NCI-H146 treated with DMSO at 0.1 percent for 48 hours (cell line): Measurements from ENCODE around the gene MAML1.

Experiments
- DNase-seq: peaks from one replicate; lab custom pipeline; 2025; ENCODE audit not compliant: unreplicated experiment; lab: John Stamatoyannopoulos, UW

MAML1 gene

DNA sequence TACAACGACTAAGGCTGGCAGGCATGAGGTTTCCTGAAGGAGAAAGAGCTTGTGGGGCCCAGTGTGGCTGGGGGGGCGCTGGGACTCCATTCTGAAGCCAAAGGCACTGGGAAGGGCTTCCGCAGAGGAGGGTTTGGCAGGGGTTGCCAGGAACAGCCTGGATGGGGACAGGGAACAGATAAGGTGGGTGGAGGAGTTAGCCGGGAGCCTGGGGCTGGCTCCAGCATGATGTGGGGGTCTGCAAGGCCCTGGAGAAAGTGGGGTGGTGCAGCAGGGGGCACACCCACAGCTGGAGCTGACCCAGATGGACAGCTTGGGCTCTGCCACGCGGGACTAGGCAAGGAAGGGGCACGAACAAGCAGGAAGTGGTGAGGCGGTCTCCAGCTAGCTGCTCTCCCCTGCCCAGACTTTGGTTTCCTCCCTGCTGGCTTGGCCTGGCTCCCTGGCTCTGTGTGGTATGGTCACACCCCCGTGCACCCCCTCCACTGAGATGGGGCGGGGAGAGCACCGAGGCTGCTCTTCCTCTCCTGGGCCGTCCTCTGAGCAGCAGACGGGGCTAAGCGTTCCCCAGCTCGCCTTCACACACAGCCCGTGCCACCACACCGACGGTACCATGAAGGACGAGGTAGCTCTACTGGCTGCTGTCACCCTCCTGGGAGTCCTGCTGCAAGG, 61.0 kb downstream of the MAML1 start, which contains the start of gene LTC4S:
Gene LTC4S, plus strand, starts transcription at position 519 of the 672 bp plus-strand sequence. Its CDS starts 95 bp downstream, at position 614.
- no peak for DNase-seq

DNA sequence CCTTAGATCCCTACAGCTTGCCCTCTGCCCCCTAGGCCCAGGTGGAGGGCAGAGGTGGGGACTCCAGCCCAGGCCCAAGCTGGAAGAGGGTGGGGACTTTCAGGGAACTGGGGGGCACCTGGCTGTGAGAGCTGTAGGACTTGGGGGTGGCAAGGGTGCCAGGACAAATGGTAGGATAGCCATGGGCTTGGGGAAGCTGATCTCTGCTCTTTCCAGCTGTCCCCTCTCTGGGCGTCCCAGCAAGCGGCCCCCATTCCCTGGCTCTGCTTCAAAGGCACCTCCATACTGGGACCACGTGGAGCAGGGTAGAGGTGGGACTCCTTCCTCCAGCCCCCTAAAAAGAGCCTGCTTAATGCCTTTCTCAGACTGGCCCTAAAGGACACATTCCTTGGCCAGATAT, 61.5 kb downstream of the MAML1 start:
- DNase-seq: no peak

DNA sequence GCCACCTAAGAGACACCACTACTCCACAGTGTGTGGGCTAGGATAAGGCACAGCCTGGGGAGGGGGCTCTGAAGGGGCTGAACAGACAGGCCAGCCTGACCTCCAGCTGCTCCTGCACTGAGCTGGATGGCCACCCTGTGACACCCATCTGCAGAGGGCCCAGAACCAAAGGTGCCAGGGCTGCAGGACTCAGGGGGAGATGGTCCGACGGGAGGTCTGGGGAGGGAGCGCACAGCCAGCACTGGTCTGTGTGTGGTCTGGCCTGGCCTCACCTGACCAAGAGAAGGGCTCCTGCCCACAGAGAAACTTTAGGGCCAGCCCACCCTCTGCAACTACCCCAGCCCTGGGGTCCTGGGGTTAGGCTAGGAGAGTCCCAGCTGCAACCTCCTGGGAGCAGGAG, 62.0 kb downstream of the MAML1 start:
- no peak for DNase-seq

DNA sequence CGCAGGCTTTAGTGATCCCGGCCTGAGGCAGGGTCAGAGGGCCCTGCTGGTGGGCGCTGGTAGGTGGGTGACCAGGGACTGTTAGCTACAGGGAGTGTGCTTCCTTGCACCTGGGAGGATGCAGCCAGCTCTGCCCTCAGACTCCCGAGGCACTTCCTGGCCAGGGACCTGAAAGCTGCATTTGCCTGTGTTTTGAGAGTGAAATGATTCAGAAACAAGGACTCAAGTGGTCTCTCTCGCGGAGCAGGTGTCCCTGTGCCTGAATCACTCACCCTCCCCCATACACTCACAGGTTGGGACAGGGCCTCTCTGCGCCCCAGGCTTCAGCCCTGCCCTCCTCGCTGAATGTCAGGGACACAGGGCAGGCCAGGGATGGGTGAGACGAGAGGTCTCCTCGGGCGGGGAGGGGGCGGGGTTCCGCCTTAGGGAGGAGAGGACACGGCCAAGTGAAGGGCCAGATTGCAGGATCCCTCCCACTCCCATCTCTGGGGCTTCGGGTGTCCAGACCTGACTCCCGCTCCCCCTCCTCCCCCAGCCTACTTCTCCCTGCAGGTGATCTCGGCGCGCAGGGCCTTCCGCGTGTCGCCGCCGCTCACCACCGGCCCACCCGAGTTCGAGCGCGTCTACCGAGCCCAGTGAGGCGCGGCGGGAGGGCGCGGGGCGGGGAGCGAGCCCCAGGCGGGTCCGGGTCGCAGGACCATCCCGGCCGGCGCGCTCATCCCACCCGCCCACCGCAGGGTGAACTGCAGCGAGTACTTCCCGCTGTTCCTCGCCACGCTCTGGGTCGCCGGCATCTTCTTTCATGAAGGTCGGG, 62.6 kb downstream of the MAML1 start:
- DNase-seq: peak; percentile 3

DNA sequence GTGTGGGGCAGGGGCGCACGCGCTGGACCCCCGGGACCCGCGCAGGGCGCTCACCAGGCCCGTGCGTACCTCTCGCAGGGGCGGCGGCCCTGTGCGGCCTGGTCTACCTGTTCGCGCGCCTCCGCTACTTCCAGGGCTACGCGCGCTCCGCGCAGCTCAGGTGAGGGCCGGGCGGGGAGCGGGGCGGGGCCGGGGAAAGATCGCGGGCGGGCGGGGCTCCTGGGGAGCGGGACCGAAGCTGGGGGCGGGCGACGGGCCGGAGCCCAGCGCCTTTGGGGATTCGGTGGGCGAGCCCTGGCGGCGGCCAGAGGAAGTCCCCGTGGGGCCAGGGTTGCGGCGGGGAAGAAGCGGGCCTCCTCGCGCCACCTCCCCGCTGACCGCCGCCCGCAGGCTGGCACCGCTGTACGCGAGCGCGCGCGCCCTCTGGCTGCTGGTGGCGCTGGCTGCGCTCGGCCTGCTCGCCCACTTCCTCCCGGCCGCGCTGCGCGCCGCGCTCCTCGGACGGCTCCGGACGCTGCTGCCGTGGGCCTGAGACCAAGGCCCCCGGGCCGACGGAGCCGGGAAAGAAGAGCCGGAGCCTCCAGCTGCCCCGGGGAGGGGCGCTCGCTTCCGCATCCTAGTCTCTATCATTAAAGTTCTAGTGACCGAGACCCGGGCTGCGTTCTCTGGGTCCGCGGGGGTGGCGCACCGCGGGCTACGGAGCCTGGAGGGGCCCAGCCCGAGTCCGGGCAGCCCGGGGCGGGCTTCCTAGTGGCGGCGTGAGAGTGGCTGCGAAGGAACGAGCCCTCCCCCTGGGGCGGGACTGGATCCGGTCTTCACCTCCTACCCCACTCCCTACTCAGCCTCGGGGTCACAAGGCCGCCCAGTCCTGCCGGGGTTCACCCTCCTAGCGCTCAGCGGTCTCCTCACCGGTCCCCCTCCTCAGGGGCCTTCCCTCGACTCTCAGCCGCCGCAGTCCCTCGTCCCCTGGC, 63.5 kb downstream of the MAML1 start:
- DNase-seq: peak; percentile 45

DNA sequence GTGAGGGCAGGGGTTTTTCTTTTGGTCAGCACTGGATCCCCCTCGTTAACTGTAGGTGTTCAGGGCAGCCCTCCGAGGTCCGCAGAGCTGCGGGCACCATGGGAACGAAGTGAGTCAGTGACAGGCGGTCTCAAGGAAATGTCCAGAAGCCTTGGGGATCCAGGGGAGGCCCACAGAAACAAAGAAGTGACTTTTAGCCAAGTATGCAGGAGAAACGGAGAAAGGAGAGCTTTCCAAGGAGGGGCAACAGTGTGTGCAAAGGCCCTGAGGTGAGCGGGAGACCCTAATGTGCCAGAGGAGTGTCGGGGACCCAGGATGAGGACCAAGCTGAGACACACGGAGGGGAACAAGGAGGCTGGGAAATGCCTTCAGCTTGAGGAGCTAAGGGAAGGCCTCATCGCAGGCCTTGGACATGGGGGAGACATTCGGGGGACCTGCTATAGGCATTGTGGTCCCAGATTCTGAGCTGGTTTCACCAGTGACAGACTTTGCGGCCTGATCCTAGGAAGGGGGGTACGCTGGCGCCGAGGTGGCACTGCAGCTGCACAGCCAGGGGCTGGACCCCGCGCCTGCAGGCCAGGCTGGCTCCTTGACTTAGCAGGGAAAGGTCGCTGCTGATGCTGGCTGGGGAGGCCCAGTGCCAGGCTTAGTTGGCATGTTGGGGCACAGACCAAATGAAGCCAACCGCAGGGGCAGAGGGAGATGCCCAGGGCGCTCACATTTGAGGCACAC, 64.4 kb downstream of the MAML1 start:
- no peak for DNase-seq

DNA sequence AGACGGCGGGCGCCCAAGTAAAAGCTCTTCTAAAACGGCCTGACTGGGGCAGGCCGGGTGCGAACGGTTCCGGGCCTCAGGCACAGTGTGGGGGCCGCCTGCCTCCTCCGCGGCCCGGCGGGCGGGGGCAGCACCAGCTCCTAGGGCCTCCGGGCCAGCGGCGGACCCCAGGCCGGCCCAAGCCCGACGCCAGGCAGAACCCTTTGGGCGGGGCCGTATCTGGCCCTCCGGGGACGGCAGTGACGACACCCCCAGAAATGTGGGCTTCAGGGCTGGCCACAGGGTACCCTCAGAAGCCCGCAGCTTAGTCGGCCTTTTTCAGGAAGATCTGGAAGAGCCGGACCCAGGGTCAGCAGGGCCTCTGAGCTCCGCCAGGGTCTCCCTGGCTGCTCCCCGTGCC, 65.1 kb downstream of the MAML1 start:
- DNase-seq: no peak

DNA sequence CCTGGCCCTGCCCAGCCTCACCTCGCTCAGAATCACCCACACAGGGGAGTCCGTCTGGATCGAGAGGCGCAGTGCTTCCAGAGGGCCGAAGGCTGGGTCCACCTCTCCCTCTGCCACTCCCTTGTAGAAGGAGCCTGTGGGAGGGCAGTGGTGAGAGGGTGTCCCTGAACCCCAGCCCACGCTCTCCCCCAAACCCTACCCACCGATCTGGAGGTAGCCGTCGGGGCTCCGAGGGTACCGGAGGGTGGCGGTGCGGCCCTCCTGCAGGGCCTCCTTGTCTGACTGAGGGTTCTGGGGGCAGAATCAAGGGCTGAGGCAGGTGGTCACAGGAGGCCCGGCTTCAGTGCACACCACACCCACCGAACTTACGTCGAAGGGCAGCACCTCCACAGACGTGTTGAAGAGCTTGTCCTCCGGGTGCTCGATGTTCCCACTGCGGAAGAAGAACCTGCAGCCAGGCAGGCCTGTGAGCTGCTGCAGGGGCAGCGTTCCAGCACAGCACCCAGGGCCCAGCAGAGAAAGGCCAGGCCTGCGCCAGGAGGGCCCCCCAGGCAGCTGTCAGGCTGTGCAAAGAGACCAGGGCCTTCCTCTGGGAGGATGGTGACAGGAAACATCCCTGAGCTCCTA, 65.6 kb downstream of the MAML1 start:
- no peak for DNase-seq

DNA sequence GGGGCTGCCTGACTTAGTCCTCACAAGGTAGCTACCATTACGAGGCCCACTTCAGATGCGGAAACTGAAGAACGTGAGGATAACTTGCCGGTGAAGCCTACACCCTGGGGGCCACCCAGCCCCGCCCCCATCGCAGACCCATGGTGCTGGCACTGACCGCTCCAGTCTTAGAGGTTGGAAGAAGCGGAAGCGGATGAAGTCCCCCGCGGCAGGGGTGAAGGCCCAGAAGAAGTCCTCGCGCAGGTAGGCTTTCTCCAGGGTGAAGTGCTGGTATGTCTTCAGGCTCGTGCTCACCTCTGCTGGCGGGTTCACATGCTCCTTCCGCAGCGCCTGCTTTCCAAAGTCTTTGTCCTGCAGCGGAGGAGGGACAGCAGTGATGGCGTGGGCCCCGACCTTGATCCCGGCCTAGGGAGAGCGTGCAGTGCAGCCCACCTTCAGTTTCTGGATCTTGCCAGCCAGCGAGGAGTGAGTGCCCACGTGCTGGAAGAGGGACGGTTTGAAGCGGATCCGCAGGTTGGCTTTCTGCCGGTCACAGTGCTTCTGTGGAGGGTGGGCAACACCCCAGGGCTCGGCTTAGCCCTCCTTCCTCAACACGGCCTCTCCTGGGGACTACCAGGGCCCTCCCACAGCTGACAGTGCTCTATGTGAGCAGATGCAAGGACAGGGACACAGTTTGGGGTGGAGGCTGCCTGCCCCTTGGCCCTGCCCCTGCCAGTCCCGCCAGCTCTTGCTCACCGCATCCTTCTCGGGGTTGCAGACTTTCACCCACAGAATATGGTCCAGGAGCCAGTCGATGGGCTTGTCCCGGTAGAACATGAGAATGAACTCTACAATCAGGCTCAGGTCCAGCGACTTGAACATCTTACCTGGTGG, 66.4 kb downstream of the MAML1 start:
- DNase-seq: no peak

DNA sequence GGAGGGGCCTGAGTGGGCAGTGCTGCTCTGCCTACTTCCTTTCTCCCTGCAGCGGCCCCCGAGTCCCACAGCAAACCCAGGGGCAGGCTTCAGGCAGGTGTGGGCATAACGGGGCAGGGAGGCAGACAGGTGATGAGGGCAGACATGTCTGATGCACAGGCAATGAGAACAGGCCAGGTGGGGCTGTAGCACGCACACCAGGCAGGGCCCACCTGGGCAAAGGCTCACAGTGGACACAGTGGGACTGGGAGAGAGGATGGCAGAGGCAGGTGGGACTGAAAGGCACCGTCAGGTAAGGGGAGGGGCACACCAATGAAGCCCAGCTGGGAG, 67.0 kb downstream of the MAML1 start:
- no peak for DNase-seq

DNA sequence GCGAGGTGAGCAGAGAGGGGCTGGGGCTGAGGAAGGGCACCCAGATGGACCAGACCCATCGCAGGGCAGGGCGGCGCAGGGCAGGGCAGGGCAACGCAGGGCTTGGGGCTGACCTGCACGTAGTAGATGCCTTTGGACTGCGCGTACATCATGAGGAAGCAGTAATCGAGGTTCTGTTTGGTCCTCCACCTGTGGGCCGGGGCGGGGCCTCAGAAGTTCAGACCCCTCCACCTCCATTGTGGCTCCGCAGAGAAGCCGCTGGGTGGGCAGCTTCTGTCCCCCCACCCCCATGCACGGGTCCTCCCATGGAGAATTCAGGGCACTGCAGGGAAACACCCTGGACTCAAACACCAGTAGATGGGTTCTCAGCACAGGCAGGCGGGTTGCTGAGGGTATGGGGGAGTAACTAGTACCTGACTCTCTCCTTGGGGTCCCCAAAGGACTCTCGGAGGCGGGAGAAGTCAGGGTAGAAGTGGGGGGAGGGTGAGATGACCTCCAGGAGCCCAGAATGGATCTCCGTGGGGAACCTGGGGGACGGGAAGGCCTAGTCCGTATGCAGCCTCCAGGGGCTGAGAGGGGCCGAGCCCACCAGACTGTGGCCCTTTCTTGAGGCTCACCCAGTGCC, 67.6 kb downstream of the MAML1 start:
- DNase-seq: no peak

DNA sequence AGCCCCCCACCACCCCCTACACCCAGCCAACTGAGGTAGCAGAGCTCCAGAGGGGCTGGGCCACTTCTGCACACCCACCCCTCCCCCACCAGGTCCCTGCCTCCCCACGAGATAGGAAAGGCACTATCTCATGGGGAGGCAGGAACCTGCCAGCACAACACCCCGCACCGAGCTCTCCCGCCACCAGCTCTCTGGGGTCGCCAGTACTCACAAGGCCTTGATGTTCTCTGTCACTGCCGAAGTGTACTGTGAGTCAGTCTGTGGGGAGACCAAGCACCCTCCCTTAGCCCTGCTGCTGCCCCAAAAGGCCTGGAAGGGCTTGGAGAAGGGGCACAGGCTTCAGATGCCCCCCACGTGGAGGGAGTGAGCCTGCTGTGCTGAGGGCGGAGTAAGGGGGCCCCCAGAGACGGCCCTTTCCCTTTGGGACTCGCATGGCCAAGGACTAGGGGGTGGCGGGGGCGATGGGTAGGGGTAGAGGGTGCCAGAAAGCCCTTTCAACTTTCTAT, 68.1 kb downstream of the MAML1 start:
- no peak for DNase-seq

DNA sequence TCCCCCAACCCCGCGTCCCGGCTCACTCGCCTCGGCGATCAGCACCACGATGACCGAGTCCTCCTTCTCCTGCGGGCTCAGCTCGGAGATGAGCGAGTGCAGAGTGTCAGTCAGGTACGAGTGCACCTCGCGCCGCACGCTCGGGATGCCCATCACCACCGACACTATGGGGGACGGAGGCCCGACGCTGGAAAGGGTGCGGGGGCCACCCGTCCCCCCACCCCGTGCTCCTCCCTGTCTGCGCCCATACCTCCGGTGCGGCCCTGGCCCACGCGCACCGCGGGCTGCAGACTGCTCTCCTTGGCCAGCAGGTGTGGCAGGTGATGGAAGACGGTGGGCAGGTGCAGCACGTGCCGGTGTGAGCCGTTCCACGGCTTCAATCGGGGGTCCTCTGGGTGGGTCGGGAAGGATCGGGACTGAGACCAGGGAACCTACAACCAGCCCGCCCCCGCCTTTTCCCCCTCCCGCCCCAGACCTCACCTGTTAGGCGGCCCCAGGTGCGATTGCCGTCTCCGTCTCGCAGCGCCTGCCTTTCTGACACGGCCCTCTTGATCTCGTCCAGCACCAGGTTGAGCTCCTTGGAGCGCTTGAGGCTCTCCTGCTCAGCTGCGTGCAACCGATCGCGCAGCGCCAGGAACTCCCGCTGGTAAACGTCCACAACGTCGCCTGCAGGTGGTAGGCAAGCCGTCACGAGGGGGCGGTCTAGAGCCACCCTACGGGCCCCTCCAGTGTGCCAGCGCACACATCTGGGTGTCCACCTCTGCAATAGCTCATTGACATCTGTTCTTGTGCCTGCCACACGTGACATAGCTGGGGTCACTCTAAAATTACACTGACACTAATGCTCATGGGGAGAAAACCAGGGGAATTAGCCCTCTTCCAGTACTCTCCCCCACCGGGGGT, 68.9 kb downstream of the MAML1 start:
- DNase-seq: no peak

DNA sequence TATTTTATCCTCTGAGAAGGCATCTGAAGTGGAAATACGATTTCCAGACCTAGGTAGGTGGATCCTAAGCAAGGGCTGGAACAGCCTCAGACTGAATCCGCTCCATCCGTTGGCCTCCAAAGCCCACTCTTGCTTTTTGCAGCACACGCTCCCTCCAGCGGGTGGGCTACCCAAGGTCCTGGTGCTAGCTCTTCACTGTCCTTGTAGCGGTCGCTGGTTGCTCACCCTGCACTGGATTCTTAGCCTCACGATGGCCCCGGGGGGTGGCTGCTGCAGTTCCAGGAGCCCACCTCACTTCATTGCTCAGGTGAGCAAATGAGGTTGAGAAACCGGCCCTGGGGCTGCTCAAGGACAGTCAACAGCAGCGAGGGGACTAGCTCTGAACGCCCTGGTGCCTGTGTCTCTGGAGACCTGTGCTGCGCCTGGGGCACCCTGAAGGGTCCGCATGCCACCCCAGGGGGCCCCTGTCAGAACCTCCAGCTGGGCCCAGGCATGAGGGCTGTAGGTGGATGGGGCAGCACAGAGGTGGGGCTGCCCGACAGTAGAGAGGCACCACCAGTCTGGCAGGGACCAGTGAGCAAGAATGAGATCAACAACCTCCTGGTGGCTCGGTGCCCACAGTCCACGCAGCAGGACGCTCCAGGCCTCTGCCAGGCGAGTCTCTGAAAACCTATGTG, 69.7 kb downstream of the MAML1 start:
- no peak for DNase-seq

DNA sequence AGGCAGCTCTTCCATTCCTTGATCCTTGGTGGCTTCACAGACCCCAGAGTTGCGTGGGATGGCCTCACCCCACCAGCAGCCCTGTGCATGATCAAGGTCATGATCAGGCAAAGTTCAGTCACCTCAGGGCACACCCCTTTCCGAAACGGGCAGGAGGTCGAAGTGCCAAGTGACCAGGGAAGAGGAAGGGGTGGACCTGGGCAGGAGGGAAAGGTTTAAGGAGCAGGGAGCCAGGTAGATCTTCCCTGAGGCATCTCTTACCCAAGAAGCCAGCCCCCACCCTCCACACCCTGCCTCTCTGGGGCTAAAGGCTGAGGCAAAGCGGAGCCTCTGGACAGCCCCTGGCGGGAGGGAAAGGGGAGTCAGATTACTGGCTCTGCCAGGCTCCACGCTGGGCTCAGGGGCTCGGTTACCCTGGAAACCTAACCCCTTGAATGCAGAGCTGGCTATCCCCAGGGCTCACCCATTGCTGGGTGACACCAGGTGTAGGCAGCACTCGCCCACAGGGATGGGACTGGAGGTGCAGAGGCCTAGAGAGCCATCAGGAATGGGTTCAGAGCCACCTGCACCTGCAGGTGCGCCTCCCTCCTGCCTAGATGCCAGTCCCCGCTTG, 70.4 kb downstream of the MAML1 start:
- DNase-seq: peak; percentile 72

DNA sequence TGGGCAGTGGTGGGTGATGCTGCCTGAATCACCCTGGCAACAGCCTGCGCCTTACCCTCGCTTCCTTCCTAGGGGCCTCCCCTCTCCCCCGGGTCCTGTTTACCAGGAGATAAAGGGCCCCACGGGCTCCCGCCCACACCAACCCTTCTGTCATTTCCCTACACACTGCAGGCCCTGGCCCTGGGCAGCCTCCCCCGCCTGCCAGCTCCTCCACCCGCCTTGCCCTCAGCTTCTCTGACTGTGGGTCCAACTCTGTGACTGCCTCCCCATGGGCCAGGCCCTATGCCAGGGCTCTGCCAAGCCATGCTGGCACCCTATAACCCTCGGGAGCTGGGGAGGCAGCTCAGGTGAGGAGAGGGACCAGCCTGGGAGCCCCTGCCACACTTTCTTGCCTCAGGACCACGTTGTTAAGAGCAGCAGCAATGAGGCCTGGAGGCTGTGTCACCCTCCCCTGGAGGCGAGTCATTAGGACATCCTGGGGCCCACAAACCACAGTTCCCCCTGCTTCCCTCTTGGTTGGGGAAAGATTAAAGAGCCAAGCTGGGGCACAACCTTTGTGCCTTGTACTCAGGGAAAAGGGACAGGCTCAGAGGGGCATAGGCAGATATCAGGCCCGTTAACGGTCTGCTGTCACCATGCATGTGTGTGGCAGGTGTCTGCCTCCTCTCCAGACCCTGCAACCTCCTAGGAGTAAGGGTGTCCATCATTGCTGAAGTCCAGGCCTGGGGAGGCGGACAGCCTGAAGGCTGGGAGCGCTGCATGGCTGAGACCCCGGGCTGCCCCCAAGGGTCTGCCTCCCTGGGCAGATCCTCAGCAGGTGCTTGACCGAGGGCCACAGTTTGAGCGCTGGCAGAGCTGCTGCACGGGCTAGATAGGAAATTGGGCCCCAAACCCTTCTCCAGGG, 71.3 kb downstream of the MAML1 start:
- peak; percentile 25 for DNase-seq
